Testis (tissue), 2 donors: ENCODE data around the gene RIC1.

Source experiments
- CTCF ChIP-seq, 3 experiments: fragments of 450-650 bp in 2 of 3; fragments of 200-600 bp in 1 of 3; sonication (generic) in 1 of 3; IDR thresholded peaks; one replicate each; pipeline ENCODE4 v1.5.1; 2016 to 2019; ENCODE audit warnings: antibody characterized with exemption in 3 of 3, mild to moderate bottlenecking in 2 of 3, moderate library complexity in 1 of 3
- POLR2A ChIP-seq: fragments of 450-650 bp; IDR thresholded peaks from one replicate; pipeline ENCODE4 v1.6.1; 2017; ENCODE audit warnings: antibody characterized with exemption, mild to moderate bottlenecking, moderate library complexity

- TF ChIP-seq CTCF (IDR thresholded peaks at IDR 0.05) (no peak), POLR2A (no peak)
These were observed 160.6 kb downstream of the RIC1 start for GRCh38 chr9:5789489-5789888.
